Ovary (tissue), 3 donors: Measurements from ENCODE around the gene IFI6.

Experiments used
- POLR2A ChIP-seq: fragments of 450-650 bp; IDR thresholded peaks from one replicate; pipeline ENCODE4 v1.6.1; 2017; ENCODE audit warnings: antibody characterized with exemption, mild to moderate bottlenecking, moderate library complexity
- TF ChIP-seq, protein P1 (sequence below), 3 donors: fragments of 450-650 bp in 2 of 3; fragments of 200-600 bp in 1 of 3; IDR thresholded peaks; one replicate each; pipeline versions ENCODE4 v1.5.1 to v1.8.0; 2016 to 2022; ENCODE audit warnings: antibody characterized with exemption in 3 of 3, mild to moderate bottlenecking in 1 of 3
- donor health status: DM: no; HTN: no; CAD: no.

DNA sequence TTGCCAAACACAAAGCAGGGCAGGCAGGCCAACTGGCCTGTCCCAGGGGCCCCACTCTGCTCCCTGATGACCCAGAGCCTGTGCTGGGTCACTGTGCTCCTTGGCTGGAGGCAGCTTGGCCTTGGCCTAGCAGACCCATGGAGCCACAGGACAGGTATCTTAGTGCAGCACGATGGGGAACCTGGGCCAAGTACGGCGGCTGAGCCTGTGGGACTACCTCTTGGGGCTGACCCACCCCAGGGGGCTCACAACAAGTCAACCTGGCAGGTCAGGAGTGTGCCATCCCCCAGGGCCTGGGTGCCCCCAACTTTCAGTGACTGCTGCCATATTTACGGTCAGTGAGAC lies 26.9 kb downstream of the IFI6 start:
- TF ChIP-seq, protein P1, sequence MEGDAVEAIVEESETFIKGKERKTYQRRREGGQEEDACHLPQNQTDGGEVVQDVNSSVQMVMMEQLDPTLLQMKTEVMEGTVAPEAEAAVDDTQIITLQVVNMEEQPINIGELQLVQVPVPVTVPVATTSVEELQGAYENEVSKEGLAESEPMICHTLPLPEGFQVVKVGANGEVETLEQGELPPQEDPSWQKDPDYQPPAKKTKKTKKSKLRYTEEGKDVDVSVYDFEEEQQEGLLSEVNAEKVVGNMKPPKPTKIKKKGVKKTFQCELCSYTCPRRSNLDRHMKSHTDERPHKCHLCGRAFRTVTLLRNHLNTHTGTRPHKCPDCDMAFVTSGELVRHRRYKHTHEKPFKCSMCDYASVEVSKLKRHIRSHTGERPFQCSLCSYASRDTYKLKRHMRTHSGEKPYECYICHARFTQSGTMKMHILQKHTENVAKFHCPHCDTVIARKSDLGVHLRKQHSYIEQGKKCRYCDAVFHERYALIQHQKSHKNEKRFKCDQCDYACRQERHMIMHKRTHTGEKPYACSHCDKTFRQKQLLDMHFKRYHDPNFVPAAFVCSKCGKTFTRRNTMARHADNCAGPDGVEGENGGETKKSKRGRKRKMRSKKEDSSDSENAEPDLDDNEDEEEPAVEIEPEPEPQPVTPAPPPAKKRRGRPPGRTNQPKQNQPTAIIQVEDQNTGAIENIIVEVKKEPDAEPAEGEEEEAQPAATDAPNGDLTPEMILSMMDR (IDR thresholded peaks at IDR 0.05): no peak
- no peak for TF ChIP-seq POLR2A
